GM19099 (cell line): ENCODE results near the gene HERC4.

Experiments
- POLR2A ChIP-seq: IDR thresholded peaks from 3 replicates; pipeline ENCODE4 v1.6.1; 2011; ENCODE audit warnings: low read depth; ENCODE audit not compliant: insufficient read length; ENCODE audit errors: extremely low read depth

Gene HERC4

DNA sequence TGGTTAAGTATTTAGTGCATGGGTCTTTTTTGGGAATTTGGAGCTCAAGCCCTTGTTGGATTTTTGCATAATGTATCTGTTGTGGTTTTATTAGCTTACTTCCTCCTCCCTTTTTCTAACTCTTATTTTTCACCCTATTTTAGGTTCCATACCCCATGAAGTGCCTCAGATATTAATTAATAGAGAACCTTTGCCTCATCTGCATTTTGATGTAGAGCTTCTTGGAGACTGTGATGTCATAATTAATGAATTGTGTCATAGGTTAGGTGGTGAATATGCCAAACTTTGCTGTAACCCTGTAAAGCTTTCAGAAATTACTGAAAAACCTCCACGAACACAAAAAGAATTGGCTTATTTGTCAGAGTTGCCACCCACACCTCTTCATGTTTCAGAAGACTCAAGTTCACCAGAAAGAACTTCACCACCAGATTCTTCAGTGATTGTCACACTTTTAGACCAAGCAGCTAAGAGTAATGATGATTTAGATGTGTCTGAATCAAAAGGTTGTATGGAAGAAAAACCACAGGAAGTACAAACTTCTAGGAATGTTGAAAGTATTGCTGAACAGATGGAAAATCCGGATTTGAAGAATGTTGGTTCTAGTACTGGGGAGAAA, 162.6 kb downstream of the HERC4 start:
- no peak for TF ChIP-seq POLR2A

- TF ChIP-seq POLR2A: no peak
These were observed 171.5 kb downstream of the HERC4 start for GRCh38 chr10:67903581-67903980.

DNA sequence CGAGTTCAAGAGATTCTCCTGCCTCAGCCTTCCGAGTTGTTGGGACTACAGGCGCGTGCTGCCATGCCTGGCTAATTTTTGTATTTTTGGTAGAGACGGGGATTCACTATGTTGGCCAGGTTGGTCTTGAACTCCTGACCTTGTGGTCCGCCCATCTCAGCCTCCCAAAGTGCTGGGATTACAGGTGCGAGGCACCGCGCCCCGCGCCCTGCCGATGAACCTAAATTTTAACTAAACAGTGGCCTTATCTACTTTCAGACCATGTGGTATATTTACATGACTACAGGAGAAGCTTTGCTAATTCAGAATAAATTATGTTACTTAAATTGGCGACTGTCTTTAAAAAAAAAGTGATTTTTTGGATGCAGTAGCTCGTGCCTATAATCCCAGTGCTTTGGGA, 181.4 kb downstream of the HERC4 start:
- TF ChIP-seq POLR2A: no peak

GRCh38 chr10:67884842-67885670, 190.0 kb downstream of the HERC4 start:
- no peak for TF ChIP-seq POLR2A

- peak; percentile 97 for TF ChIP-seq POLR2A
These were observed 190.7 kb downstream of the HERC4 start, which contains the start of gene SIRT1 for GRCh38 chr10:67884313-67884841. Gene SIRT1, plus strand, starts transcription at chr10:67884656. Its CDS starts 66 bp downstream, at chr10:67884722.

DNA sequence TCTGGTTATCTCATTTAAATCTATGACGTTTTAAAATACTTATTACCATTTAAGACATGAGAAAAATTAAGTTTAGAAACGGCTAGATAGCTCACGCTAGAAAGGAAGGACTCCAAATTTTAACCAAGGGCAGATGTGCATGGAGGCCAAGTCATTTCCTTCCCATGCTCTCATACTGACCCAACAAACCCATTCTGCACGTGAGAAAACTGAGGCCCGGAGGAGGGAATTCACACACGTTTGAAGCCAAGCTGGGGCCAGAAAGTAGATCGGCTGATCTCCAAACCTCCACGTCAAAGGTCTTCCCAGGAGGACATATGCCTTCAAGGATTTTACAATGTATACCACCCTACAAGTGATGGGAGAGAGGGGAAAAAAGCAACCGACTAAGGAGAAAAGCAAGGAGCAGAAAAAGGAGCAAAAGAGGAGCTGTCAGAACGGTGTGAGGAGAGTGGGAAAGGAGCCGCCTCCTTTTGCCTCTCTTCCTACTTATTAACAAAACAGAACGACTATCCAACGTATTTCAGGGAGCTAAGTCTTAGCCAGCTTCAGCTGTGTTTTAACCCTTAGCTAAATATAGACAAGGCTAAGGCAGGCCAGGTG, 191.3 kb downstream of the HERC4 start:
- TF ChIP-seq POLR2A: no peak

DNA sequence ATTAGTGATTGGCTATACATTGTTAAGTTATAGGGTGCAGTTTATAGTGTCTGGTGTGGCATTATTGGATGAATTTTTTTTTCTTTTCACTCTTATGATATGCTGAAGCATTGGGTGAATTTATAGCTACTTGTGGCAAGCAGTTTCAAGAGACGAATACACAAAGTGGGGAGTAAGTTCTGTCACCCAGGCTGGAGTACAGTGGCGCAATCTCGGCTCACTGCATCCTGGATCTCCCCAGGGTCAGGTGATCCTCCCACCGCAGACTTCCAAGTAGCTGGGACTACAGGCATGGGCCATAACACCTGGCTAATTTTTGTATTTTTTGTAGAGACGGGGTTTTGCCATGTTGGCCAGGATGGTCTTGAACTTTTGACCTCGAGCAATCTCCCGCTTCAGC, 196.9 kb downstream of the HERC4 start:
- TF ChIP-seq POLR2A: no peak

- no peak for TF ChIP-seq POLR2A
These were observed 199.5 kb downstream of the HERC4 start for GRCh38 chr10:67875340-67876238.
